NCI-H226 (cell line): ENCODE data around the gene PRSS38.

Experiments used
- DNase-seq: peaks from one replicate; pipeline ENCODE4 v3.0.0-alpha.2; 2015

PRSS38 gene

DNA sequence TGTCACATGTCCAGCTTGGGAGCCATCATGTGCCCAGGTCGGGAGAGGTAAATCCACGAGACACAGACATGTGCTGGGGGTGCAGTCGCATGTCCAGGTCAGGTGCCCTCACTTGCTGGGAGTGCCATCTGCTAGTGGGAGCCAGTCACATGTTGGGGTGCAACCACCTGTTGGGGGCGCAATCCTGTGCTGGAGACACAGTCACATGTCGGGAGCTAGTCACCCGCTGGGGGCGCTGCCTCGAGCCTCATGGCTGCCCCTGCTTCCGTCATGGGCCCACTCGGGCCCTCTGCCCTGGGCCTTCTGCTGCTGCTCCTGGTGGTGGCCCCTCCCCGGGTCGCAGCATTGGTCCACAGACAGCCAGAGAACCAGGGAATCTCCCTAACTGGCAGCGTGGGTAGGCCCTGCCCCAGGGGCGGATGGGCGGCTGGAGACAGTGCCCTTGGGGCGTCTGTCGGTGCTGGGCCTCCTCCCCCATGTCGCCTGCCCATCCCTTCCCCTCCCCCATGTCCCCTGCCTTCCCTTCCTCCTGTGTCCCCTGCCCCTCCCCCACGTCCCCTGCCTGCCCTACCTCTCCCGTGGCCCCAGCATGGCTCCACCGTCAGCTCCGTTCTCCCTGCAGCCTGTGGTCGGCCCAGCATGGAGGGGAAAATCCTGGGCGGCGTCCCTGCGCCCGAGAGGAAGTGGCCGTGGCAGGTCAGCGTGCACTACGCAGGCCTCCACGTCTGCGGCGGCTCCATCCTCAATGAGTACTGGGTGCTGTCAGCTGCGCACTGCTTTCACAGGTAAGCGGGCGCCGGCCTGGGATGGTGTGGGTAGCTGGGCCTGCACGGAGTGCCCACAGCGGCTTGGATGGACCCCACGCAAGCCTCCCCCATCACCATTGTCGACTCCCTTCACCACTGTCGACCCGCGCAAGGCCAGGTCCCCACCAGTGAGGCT, at the start of gene PRSS38:
PRSS38 (plus strand) TSS at position 208 of the 942 bp plus-strand sequence; CDS start at position 250, 42 bp downstream.
- DNase-seq = no peak

DNA sequence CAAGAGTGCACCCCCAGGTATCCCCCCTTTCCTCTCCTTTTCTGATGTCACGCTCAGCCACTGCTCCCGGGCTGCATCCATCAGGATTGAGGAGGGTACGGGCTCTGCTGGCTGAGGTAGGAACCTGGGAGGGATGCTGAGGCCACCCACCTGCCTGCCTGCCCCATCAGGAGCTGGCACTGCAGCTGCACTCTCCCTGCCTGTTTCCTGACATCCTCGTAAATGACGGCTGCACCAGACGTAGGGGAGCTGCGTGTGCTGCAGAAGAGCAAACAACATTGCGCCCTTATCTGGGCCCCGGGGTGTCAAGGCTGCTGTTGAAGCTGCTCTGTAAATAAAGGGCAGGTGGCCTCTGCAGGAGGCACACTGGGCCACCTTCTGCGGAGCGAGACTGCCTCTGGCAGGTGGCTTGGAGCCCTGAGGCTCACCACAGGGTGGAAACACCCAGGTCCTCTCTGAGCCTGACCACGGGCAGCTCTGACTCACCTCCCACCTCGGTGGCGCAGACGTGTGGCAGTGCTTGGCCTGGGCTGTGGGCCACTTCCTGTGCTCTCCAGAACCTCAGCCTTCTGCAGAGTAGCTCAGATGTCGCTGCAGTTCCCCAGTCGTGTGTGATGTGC, 49.4 kb upstream of the PRSS38 start:
- no peak for DNase-seq

DNA sequence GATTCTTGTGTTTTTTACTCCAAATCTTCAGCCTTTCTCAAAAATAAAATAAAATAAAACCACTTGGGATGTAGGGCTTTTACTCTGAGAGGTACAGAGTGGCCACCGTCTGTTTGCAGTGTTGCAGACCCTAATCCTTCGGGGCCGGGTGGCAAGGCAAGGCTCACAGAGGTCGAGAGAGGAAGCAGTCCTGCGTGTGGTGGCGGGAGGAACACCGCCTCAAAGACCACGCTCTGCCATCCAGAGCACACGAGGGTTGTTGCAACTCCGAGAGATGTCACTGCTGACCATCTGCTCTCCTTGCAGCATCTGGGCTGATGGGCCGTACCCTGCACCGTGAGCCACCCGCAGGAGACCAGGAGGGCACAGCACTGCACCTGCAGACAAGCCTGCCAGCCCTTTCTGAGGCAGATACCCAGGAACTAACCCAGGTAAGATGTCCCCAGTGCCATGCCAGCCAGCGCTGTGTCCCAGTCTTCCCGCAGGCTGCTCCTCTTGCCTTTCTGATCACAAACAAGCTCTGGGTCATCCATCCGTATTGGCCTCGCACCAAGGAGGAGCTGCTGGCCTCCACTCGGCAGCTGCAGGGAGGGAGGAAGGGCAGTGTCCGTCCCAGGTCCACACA, 48.7 kb upstream of the PRSS38 start:
- no peak for DNase-seq

DNA sequence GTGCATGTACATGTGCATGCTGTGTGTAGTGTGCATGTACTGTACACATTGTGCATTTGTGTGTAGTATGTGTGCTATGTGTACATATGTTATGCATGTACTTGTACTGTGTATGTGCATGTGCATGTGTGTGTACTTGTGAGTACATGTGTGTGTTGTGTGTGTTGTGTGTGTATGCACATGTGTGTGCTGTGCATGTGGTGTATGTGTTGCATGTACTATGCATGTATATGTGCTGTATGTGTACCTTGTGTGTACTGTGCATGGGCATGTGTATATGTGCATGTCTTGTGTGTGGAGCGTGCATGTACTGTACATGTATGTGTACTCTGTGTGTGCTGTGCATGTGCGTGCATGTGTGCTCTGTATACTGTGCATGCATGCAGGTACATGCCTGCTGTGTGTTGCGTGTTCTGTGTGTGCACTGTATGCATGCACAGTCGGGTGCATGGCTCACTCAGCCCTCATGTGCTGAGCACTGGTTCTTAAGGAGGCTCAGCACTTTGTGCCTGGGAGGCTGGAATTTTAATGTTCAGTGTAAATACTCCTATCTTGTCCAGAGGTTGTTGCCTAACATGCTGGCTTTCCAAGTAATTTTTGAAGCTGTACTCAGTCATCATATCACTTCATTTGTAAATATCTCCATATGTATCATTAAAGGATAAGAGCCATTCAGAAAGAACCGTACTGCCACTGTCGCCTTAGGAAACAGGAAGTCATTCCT, 47.9 kb upstream of the PRSS38 start:
- no peak for DNase-seq

DNA sequence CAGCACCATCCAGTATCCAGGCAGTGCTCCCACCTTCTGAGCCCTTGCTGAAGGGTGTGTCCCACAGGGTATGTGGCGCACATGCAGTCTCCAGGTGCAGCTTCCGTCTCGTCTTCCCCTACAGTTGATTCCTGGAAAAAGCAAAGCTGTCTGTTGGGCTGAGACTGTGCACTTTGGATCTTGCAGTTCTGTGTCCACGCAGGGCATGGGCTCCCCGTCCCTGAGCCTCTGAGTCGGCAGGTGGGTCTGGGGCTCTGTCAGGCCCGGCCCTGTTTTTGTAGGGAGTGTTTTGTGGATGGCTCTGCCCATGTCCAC, 47.4 kb upstream of the PRSS38 start:
- no peak for DNase-seq

DNA sequence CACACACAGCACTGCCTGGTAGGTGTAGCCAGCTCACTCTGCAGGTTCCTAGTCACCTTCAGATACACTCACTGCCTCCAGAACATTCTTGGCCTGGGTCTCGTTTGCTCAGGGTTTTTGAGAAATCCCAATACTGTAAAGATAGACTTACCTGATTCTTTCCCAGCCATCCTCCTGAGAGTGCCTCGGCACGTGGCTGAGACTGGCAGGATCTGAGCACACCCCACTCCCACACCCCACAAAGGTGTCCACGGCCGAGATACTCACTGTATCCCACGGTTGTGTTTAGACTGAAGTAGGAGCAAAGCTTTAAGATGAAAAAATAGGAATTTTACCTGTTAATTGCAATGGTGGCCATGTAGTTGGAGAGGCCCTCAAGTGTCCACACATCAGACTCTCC, 46.8 kb upstream of the PRSS38 start:
- DNase-seq = no peak

DNA sequence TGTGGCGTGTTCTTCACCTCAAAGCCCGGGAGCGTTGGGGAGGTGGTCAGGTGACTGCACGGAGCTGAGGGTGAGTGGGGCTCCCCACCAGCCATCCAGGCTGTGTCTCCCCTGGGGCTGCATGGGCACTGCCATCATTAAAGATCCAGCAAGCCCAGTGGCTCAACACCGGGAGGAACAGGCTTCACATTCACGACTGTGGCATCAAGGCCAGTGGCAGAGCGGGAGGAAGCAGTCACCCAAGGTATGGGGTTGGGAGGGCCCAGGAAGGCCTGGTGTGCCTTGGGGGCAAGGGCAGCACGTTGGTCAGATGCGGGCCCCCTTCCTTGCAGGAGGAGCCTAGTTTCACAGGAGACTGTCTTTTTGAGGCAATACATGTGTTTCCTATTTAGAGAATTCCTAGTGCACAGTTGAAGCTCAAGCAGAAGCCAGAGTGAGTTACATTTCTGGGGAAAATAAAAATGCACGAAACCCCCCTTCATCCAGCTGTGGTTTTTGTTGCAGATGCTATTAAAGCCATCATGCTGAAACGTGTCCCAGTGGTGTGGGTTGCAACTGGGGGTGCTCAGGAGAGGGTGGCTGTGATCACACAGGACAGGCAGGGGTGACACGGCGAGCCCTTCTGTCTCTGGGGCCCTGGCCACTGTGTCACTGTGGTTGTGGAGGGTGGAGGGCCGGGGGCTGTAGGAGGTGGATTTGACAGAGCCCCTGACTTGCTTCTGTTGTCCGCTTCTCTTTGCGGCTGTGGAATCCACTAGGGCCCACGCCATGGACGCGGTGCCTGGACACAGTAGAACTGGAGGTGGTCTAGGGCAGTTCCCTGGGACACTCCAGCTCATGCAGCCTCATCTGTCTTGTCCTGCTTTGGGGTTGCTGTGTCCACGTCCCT, 46.2 kb upstream of the PRSS38 start:
- DNase-seq = no peak

DNA sequence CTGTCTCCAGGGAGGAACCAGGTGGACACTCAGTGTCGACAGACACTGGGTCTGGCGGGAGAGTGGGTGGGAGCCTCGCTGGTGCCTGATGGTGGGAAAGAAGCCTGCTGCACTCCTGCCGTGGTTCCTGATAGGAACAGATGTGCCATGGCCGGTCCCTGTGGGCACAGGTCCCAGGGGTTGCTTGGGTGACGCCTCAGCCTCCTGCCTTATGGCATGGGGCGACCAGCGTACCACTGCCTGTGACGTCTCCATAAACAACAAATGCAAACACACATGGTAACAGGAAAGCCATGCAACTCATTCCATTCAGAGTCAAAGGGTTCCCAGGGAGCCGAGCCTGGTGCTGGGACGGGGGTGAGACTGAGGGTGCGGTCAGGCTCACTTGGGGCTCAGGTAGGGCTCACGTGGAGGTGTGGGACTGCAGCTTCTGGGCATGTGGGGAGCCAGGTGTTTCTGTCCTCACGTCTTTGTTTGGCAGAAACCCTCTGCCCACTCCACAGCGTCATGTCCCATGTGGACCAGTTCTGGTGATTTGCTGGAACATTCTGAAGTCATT, 45.5 kb upstream of the PRSS38 start:
- no peak for DNase-seq

DNA sequence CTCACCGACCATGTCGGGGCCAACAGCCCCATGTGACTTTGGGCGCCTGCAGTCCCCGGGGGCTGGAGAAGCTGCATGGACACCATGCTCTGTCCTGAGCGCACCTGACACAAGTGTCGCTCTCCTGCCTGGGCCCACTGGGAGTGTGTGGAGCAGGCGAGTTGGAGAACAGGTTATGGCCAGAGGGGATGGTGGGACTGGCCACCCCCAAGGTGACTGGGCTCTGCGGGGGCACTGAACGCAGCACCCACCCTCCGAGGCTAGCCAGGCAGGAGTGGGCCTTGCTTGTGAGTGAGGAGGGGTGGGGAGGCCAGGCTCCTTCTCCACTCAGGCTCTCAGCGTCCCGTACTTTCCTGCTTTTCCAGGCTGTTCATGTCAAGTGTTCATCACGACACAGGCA, 44.7 kb upstream of the PRSS38 start:
- no peak for DNase-seq

DNA sequence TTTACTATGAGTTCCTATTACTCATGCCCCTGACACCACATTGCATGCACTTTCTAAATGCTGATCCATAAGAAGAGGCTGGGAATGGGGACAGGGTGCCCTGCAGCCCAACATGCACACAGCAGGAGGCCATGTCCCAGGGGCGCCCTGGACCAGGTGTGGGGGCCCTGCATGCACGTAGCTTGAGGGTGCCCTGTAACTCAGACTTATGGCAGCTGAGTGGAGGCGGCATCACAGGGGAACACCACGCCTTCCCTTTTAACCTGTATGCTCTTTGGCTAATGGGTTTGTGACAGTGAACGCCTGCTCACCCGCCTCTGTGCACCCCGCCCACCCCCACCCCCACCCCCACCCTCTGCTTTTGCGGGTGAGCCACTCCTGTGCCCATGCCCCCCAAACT, 44.1 kb upstream of the PRSS38 start:
- DNase-seq = no peak

DNA sequence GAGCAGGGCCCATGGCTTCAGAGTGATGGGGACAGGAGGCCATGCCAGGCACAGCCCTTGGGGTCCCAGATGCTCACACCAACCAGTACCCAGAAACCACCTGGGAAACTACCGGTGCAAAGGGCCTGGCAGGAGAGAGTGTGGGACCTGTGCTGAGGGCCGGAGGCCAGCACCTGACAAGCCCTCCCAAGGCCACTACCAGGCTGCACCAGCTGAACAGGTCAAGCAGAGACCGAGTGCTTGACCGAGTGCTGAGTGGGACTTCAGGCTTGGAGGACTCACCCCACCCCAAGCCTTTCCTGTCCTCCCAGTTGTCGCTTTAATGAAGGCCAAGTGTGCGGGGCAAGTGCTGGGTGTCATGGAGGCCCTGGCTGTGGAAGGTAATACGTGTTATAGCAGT, 43.7 kb upstream of the PRSS38 start:
- no peak for DNase-seq

DNA sequence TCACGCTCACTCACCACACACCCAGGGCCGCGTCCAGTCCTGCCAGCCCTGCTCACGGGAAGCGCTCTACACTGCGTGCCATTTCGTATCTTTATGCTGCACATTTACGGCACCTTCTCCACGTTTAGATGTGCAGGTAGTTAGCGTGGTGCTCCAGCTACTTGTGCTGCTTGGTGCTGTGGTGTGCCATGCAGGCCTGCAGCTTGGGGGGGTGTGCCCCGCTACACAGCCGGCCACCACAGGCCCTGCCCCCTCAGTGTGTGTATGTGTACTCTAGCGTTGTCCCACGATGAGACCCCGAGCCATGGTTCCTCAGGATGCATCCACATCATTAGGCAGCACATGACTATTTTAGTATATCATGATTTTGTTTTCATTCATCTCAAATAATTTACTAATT, 41.9 kb upstream of the PRSS38 start:
- DNase-seq = no peak

DNA sequence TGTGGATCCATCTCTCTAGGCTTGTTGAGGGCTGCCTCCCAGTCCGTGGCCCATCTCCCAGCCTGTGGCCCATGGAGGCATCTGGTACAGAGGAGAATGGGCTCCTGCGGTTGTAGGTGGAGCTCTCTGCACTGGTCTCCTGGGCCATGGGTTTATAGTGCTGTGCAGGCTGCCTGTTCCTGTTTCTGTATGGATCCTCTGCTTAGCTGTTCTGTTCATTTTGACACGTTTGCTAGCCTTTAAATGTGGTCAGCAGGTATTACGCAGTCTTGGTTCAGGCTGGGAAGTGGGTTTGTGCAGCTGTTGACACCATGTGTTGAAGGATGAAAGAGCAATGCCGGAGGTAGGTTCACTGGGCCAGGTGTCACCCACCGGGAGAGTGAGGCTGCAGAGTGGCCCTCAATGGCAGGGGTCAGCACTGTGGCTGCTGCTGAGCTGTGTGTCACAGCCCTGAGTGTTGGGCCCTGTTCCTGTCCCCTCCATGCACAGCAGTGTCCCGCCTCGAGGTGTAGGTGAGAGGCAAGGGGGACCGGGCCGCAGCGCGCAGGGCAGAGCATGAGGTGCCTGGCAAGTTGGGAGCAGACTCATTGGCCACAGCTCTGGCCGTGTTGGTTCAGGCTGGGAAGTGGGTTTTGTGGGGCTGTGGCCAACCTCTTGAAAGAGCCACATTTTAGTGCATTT, 41.3 kb upstream of the PRSS38 start:
- no peak for DNase-seq

DNA sequence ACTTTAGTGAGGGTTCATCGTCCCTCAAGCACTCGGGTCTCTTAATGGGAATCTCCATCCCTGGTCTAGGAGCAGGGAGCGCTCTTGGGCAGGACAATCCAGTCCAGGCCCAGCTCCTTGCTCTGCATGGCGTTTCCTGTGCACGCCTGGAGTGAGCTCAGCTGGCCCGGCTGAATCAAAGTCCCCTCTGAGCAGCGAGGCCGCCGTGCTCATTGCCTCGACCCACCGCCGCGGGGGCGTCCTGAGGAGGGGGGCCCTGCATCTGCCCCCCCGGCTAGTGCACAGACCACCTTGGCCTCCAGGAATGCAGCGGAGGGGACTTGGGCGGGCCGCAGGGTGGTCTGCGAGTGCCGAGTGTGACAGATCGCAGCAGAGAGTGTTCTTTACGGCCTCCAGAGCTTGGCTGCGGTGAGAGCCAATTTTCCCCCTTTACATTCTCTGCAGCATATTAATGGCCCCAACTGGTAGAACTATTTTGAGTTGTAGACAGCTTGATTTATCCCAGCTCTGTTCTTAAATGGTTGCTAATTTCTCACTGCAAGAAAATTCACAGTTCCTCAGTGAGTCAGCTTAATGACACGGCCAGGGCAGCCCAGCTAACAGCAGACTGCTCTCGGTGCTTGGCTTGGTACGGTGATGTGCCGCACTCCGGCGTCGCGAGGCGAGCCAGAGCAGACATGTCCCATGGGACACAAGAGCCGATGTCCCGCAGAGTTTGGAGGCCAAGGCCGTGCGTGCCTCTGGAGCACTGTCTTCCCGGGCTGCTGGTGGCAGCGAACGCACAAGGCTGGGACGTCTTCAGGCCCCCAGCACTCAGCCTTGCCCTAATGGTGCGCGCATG, 40.4 kb upstream of the PRSS38 start:
- DNase-seq = no peak

DNA sequence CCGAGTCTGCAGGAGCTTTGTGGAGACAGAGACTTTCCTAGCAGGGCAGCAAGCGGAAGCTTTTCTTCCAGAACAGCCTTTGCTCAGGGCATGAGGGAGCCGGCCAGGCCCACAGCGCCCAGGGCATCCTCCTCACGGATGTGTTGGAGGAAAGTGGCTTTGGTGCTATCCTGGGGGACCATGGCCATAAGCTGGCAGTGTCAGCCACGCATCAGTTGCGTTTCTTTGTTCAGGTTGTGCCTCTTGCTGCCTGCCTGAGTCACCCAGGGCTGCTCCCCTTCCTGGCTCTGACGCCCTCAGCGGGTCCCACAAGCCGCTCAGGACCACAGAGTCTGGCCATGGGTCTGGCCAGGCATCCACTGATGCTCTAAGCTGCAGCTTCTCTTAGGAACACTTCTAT, 39.6 kb upstream of the PRSS38 start:
- no peak for DNase-seq

DNA sequence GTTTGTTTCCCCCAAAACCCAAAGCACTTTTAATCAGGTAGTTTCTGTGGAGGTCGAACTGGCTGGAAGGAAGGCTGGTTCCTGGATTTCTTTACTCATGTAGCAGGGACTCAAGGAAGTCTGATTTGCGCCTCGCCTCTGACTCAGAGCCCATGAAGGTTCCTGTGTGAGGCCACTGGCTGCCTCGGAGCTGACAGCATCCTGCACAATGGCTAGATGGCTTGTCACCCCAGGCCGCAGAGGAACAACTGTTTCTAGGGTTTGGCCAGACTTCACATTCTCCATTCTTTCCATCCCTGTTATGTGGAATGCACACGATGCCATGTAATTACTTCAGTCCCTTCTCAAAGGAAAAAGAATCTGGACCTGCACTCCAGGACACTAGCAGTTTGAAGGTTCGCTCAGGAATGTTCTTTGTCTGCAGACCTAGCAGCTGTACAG, 39.1 kb upstream of the PRSS38 start:
- no peak for DNase-seq

DNA sequence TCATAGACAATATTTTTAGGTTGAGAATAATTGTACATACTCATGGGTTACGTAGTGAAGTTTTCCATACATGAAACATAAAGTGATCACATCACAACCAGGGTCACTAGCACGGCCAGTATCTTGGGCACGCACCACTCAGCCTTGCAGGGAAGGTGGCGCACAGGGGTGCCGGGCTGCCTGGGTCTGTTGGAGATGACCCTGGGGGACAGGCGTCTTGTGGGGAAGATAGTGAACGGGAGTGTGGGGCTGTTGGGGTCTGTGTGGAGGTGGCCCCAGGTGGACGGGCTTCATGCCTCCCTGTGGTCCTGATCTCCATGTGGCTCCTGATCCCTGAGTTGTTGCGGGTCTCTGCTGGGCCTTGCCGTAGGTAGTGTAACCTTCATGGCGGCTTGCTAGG, 38.3 kb upstream of the PRSS38 start:
- no peak for DNase-seq

DNA sequence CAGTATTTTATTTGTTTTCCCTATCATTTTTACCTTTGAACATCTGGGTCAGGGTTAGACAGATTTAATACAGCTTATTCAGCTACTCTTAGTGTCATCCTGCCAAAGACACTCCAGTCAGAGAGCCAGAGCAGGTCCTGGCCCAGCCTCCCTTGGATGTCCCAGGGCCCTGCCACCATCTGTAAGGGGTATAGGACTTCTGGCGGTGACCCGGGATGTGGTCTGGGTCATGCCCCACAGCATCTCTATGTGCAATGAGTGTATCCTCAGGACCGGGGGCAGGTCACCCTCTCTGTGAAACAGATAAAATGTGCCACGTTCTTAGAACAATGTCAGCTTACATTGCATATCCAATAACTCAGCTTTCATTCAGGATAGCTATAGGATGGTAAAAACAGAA, 37.8 kb upstream of the PRSS38 start:
- DNase-seq = no peak

DNA sequence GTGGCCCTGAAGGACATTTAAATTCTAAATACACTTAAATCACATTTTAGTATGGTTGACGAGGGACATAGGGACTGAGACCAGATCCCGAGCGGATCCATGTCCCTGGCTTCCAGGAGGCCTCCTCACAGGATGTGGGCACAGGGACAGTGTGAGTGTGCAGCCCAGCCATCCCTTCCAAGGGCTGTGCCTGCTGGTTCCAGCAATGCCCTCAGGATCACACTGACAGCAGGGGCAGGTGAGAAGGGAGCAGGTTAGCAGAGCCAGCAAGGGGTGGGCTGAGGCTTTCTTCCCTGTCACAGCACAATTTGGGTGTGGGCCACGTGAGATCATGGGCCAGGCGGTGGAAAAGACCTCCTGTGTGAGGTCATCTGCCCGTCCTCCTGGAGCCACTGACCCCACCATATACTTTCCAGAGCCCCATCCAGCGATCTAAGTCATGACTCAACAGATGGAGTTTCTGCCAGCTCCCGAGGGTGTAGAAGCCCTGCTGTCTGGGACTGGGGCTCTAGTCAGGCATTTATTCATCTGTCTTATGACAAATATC, 37.0 kb upstream of the PRSS38 start:
- DNase-seq = no peak

DNA sequence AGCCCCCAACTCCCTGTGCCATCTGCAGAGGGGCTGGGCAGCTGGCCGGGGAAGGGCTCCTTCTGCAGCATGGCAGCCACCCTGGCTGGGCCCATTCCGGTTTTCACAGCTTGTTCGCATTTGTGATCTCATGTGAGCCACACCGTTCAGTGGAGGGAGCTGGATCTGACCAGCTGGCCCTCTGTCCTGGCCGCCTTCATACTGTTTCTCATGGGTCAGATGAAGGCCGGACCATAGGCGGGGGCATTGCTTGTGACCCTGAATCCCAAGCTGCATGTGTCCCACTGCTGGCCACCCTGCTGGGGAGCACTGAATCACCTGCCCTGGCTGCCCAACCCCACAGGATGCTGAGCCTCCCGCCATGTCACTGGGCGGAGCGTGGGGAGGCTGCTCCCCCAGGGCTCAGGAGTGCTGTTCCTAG, 36.4 kb upstream of the PRSS38 start:
- DNase-seq = no peak
